ENCODE data around the gene CBX3.
"Not testable (repeated sequence)": the region's sequence is repeated elsewhere in the genome, so short reads cannot be mapped to it uniquely, and the experiment has no call there.

CBX3 gene

GRCh38 chr7:26170663-26171062 is 30.9 kb upstream of the CBX3 start:
- no peak for DNase-seq (ENCODE audit: low read depth)

GRCh38 chr7:26171601-26172000 is 29.9 kb upstream of the CBX3 start:
- no peak for DNase-seq (ENCODE audit: low read depth)

GRCh38 chr7:26172048-26172447 is 29.5 kb upstream of the CBX3 start:
- no peak for DNase-seq (ENCODE audit: low read depth)

GRCh38 chr7:26175903-26176302 is 25.6 kb upstream of the CBX3 start:
- DNase-seq (ENCODE audit: low read depth) = not testable (repeated sequence)

- DNase-seq (ENCODE audit: low read depth) = not testable (repeated sequence)
Observed at GRCh38 chr7:26176696-26177095, 24.8 kb upstream of the CBX3 start.

- DNase-seq (ENCODE audit: low read depth) = not testable (repeated sequence)
Observed at GRCh38 chr7:26177269-26177668, 24.3 kb upstream of the CBX3 start.

- DNase-seq (ENCODE audit: low read depth) = no peak
Observed at GRCh38 chr7:26178272-26178960, 23.1 kb upstream of the CBX3 start.

- DNase-seq (ENCODE audit: low read depth) = no peak
Observed at GRCh38 chr7:26179422-26179821, 22.1 kb upstream of the CBX3 start.

- DNase-seq (ENCODE audit: low read depth) = no peak
Observed at GRCh38 chr7:26179826-26180497, 21.6 kb upstream of the CBX3 start.

GRCh38 chr7:26180792-26181198 is 20.8 kb upstream of the CBX3 start:
- no peak for DNase-seq (ENCODE audit: low read depth)

GRCh38 chr7:26181474-26182227 is 19.9 kb upstream of the CBX3 start:
- DNase-seq (ENCODE audit: low read depth) = no peak

- DNase-seq (ENCODE audit: low read depth) = no peak
Observed at GRCh38 chr7:26182283-26182682, 19.3 kb upstream of the CBX3 start.

- DNase-seq (ENCODE audit: low read depth) = no peak
Observed at GRCh38 chr7:26182706-26183105, 18.8 kb upstream of the CBX3 start.

GRCh38 chr7:26183545-26184280 is 17.8 kb upstream of the CBX3 start:
- DNase-seq (ENCODE audit: low read depth) = no peak

- DNase-seq (ENCODE audit: low read depth) = not testable (repeated sequence)
Observed at GRCh38 chr7:26184281-26185101, 17.1 kb upstream of the CBX3 start.

GRCh38 chr7:26185131-26185843 is 16.3 kb upstream of the CBX3 start:
- DNase-seq (ENCODE audit: low read depth) = no peak

- DNase-seq (ENCODE audit: low read depth) = no peak
Observed at GRCh38 chr7:26185844-26186180, 15.7 kb upstream of the CBX3 start.

GRCh38 chr7:26186364-26187311 is 14.9 kb upstream of the CBX3 start:
- no peak for DNase-seq (ENCODE audit: low read depth)

GRCh38 chr7:26187380-26188205 is 14.0 kb upstream of the CBX3 start:
- DNase-seq (ENCODE audit: low read depth) = no peak
